ENCODE measurements around the gene PLA2G3.
"Not testable (repeated sequence)": the region's sequence is repeated elsewhere in the genome, so short reads cannot be mapped to it uniquely, and the experiment has no call there.

Gene PLA2G3

GRCh38 chr22:31119026-31119717, 21.1 kb downstream of the PLA2G3 start:
- H3K79me2 ChIP-seq (ENCODE audit: insufficient read depth, low read length), result no peaks in the 10 kb centered on the region
- no peaks in the 10 kb centered on the region for H4K20me1 ChIP-seq (ENCODE audit: insufficient read depth, low read length)
- no peak overlapping the region for H2AFZ ChIP-seq (ENCODE audit: low read depth, low read length)
- no peak overlapping the region for H3K4me2 ChIP-seq (ENCODE audit: insufficient read depth, low read length)
- DNase-seq (no peak), ATAC-seq (ENCODE audit: insufficient read depth, low read depth) (no peak)
- no peaks in the 10 kb centered on the region for H3K27me3 ChIP-seq (ENCODE audit: insufficient read depth, low read length, poor library complexity)
- H3K9me3 ChIP-seq (ENCODE audit: insufficient read depth, low read length, severe bottlenecking), result no peaks in the 10 kb centered on the region
- no peak for TF ChIP-seq EZH2 (IDR thresholded peaks at IDR 0.05; ENCODE audit: borderline replicate concordance, low read depth, low read length, severe bottlenecking)
- no peak for TF ChIP-seq CTCF (IDR thresholded peaks at IDR 0.05; ENCODE audit: borderline replicate concordance, extremely low read depth, low read length, poor library complexity, severe bottlenecking)
- no peak overlapping the region for H3K9ac ChIP-seq (ENCODE audit: low read depth, low read length)
- H3K4me3 ChIP-seq (ENCODE audit: low read depth in 1 of 2, low read length in 2 of 2), result no peak overlapping the region
- H3K36me3 ChIP-seq (ENCODE audit: insufficient read depth, low read length), result no peaks in the 10 kb centered on the region
- no peak overlapping the region for H3K27ac ChIP-seq (ENCODE audit: low read length)
- no peaks in the 10 kb centered on the region for H3K4me1 ChIP-seq (ENCODE audit: insufficient read depth, low read length)

- Histone ChIP-seq H3K27me3 (ENCODE audit: insufficient read depth, low read length, poor library complexity) (no peaks in the 10 kb centered on the region), H3K9me3 (ENCODE audit: insufficient read depth, low read length, severe bottlenecking) (no peaks in the 10 kb centered on the region), H3K4me2 (ENCODE audit: insufficient read depth, low read length) (no peak overlapping the region), H3K4me3 (ENCODE audit: low read depth in 1 of 2, low read length in 2 of 2) (no peak overlapping the region), H3K9ac (ENCODE audit: low read depth, low read length) (no peak overlapping the region), H3K4me1 (ENCODE audit: insufficient read depth, low read length) (no peaks in the 10 kb centered on the region), H3K27ac (ENCODE audit: low read length) (no peak overlapping the region), H2AFZ (ENCODE audit: low read depth, low read length) (no peak overlapping the region), H3K36me3 (ENCODE audit: insufficient read depth, low read length) (no peaks in the 10 kb centered on the region), H3K79me2 (ENCODE audit: insufficient read depth, low read length) (no peaks in the 10 kb centered on the region), H4K20me1 (ENCODE audit: insufficient read depth, low read length) (no peaks in the 10 kb centered on the region)
- TF ChIP-seq EZH2 (IDR thresholded peaks at IDR 0.05; ENCODE audit: borderline replicate concordance, low read depth, low read length, severe bottlenecking) (no peak), CTCF (IDR thresholded peaks at IDR 0.05; ENCODE audit: borderline replicate concordance, extremely low read depth, low read length, poor library complexity, severe bottlenecking) (no peak)
- ATAC-seq (ENCODE audit: insufficient read depth, low read depth) (no peak), DNase-seq (no peak)
Measured at GRCh38 chr22:31118046-31118820, 22.1 kb downstream of the PLA2G3 start.

GRCh38 chr22:31112547-31113091, 27.7 kb downstream of the PLA2G3 start:
- DNase-seq; H3K36me3 ChIP-seq (ENCODE audit: insufficient read depth, low read length); H3K4me3 ChIP-seq (ENCODE audit: low read depth in 1 of 2, low read length in 2 of 2); H3K4me1 ChIP-seq (ENCODE audit: insufficient read depth, low read length); H3K9ac ChIP-seq (ENCODE audit: low read depth, low read length); H3K9me3 ChIP-seq (ENCODE audit: insufficient read depth, low read length, severe bottlenecking); H3K27me3 ChIP-seq (ENCODE audit: insufficient read depth, low read length, poor library complexity); H3K27ac ChIP-seq (ENCODE audit: low read length); H4K20me1 ChIP-seq (ENCODE audit: insufficient read depth, low read length); H3K79me2 ChIP-seq (ENCODE audit: insufficient read depth, low read length); H2AFZ ChIP-seq (ENCODE audit: low read depth, low read length); ATAC-seq (ENCODE audit: insufficient read depth, low read depth); H3K4me2 ChIP-seq (ENCODE audit: insufficient read depth, low read length): not testable (repeated sequence)

- H3K36me3 ChIP-seq (ENCODE audit: insufficient read depth, low read length), result no peaks in the 10 kb centered on the region
- no peaks in the 10 kb centered on the region; the same call in 1 of the 2 replicates for H4K20me1 ChIP-seq (ENCODE audit: insufficient read depth, low read length)
- H2AFZ ChIP-seq (ENCODE audit: low read depth, low read length), result peak overlapping the region; percentile 73
- H3K27ac ChIP-seq (ENCODE audit: low read length), result no peak overlapping the region
- H3K9ac ChIP-seq (ENCODE audit: low read depth, low read length), result peak overlapping the region; percentile 36
- TF ChIP-seq EZH2 (IDR thresholded peaks at IDR 0.05; ENCODE audit: borderline replicate concordance, low read depth, low read length, severe bottlenecking) (no peak), CTCF (IDR thresholded peaks at IDR 0.05; ENCODE audit: borderline replicate concordance, extremely low read depth, low read length, poor library complexity, severe bottlenecking) (no peak)
- peak overlapping the region; percentile 85 for H3K4me2 ChIP-seq (ENCODE audit: insufficient read depth, low read length)
- no peaks in the 10 kb centered on the region for H3K79me2 ChIP-seq (ENCODE audit: insufficient read depth, low read length)
- H3K4me1 ChIP-seq (ENCODE audit: insufficient read depth, low read length), result peaks cover 16% of the 10 kb centered on the region
- peak overlapping the region; percentile 13 to 61; a peak in 3 of 4 replicates for H3K4me3 ChIP-seq (ENCODE audit: low read depth in 1 of 2, low read length in 2 of 2)
- no peaks in the 10 kb centered on the region for H3K27me3 ChIP-seq (ENCODE audit: insufficient read depth, low read length, poor library complexity)
- ATAC-seq (ENCODE audit: insufficient read depth, low read depth) (peak; percentile 45), DNase-seq (no peak)
- no peaks in the 10 kb centered on the region for H3K9me3 ChIP-seq (ENCODE audit: insufficient read depth, low read length, severe bottlenecking)
Measured at GRCh38 chr22:31107894-31108218, 32.5 kb downstream of the PLA2G3 start.

All from DND-41 (cell line).